GM06990 (cell line): Measurements from ENCODE around the gene MKLN1.
"Not testable (repeated sequence)": the region's sequence is repeated elsewhere in the genome, so short reads cannot be mapped to it uniquely, and the experiment has no call there.

Experiments
- DNase-seq: peaks from one replicate; pipeline ENCODE4 v3.0.0-alpha.2; 2011; ENCODE audit not compliant: insufficient read length; ENCODE audit errors: extremely low read depth
- H3K27me3 ChIP-seq: replicated peaks from 2 replicates; pipeline ENCODE4 v1.6.0; 2011; ENCODE audit warnings: low read length; ENCODE audit not compliant: control insufficient read depth, insufficient read depth
- H3K36me3 ChIP-seq: 2 replicates; pipeline ENCODE4 v1.5.1; 2011; ENCODE audit warnings: low read length; ENCODE audit not compliant: control insufficient read depth, insufficient read depth
- H3K4me3 ChIP-seq: replicated peaks from 2 replicates; pipeline ENCODE4 v1.5.1; 2011; ENCODE audit warnings: low read depth, mild to moderate bottlenecking, control low read depth, low read length
- CTCF ChIP-seq: IDR thresholded peaks from 2 replicates; pipeline ENCODE4 v1.5.1; 2011; ENCODE audit warnings: low read length, control low read depth, mild to moderate bottlenecking, inconsistent platforms; ENCODE audit not compliant: insufficient read depth, poor library complexity, severe bottlenecking

MKLN1 gene

GRCh38 chr7:131327049-131327625, 539 bp upstream of the MKLN1 start:
- H3K36me3 ChIP-seq: no peaks in the 10 kb centered on the region
- no peak for DNase-seq
- no peak for TF ChIP-seq CTCF
- no peaks in the 10 kb centered on the region for H3K27me3 ChIP-seq
- H3K4me3 ChIP-seq: peak overlapping the region; percentile 96

GRCh38 chr7:131328377-131329175, 900 bp downstream of the MKLN1 start:
- H3K36me3 ChIP-seq: peaks cover 3% of the 10 kb centered on the region
- DNase-seq: no peak
- TF ChIP-seq CTCF: no peak
- no peaks in the 10 kb centered on the region for H3K27me3 ChIP-seq
- H3K4me3 ChIP-seq: peak overlapping the region; percentile 96

- no peak for DNase-seq
- peak overlapping the region; percentile 96 for H3K4me3 ChIP-seq
- TF ChIP-seq CTCF: no peak
These were observed 1.5 kb downstream of the MKLN1 start for GRCh38 chr7:131329176-131329570.

GRCh38 chr7:131330299-131330698, 2.6 kb downstream of the MKLN1 start:
- Histone ChIP-seq H3K27me3 (no peaks in the 10 kb centered on the region), H3K36me3 (peaks cover 3% of the 10 kb centered on the region), H3K4me3 (no peak overlapping the region)
- TF ChIP-seq CTCF: no peak
- no peak for DNase-seq

More at GRCh38 chr7:131329176-131329570, 1.5 kb downstream of the MKLN1 start:
- H3K36me3 ChIP-seq: peaks cover 3% of the 10 kb centered on the region
- no peaks in the 10 kb centered on the region for H3K27me3 ChIP-seq

- DNase-seq: no peak
- no peak for TF ChIP-seq CTCF
These were observed 4.1 kb downstream of the MKLN1 start for GRCh38 chr7:131331806-131332205.

GRCh38 chr7:131332729-131333128, 5.1 kb downstream of the MKLN1 start:
- DNase-seq, H3K27me3 ChIP-seq, H3K4me3 ChIP-seq, H3K36me3 ChIP-seq: not testable (repeated sequence)

More at GRCh38 chr7:131331806-131332205, 4.1 kb downstream of the MKLN1 start:
- Histone ChIP-seq H3K27me3 (no peaks in the 10 kb centered on the region), H3K4me3 (no peak overlapping the region), H3K36me3 (peaks cover 3% of the 10 kb centered on the region)
